Left ventricle myocardium inferior (tissue), 1 donor: ENCODE data around the gene ACTR6. TPM values are rescaled to one million over a fixed set of nuclear protein-coding genes. Genes with fewer than 3 reads are reported as not detected.
"Not testable (repeated sequence)": the region's sequence is repeated elsewhere in the genome, so short reads cannot be mapped to it uniquely, and the experiment has no call there.

ENCODE experiments used
- DNase-seq: peaks from one replicate; pipeline ENCODE4 v3.0.0-alpha.2; 2020
- H3K27ac ChIP-seq: fragments of 200-600 bp; replicated peaks from 2 replicates; pipeline ENCODE4 v1.8.0; 2021
- H3K27me3 ChIP-seq: fragments of 200-600 bp; 2 replicates; pipeline ENCODE4 v1.8.0; 2021; ENCODE audit warnings: low read depth
- H3K36me3 ChIP-seq: fragments of 200-600 bp; 2 replicates; pipeline ENCODE4 v1.8.0; 2021
- H3K4me1 ChIP-seq: fragments of 200-600 bp; 2 replicates; pipeline ENCODE4 v1.8.0; 2021
- H3K4me3 ChIP-seq: fragments of 200-600 bp; 2 replicates; pipeline ENCODE4 v1.8.0; 2021; ENCODE audit warnings: mild to moderate bottlenecking, moderate library complexity
- H3K9me3 ChIP-seq: fragments of 200-600 bp; replicated peaks from 2 replicates; pipeline ENCODE4 v1.8.0; 2021
- CTCF ChIP-seq: fragments of 200-600 bp; IDR thresholded peaks from 2 replicates; pipeline ENCODE4 v1.8.0; 2021; ENCODE audit warnings: antibody characterized with exemption, mild to moderate bottlenecking, borderline replicate concordance
- intact Hi-C: fragments of 100-400 bp; cut with micrococcal nuclease; formaldehyde crosslinking; loops from one replicate; pipeline ENCODE4 v1.11.0; 2022
- total RNA-seq: library from RNA; stranded (reverse); fragmentation: NEBNext Ultra II Directional; extraction: Animal tissue kit (Norgen Biotek cat#: 25700); gene quantifications from one replicate; pipeline ENCODE4 v1.2.1, GENCODE V29; 2021
- donor health status: DM: no; HTN: yes; CAD: no; lungs with severe emphysema.

Gene ACTR6
- total RNA-seq, 1 donor from 2014 or later: 18.3 TPM

DNA sequence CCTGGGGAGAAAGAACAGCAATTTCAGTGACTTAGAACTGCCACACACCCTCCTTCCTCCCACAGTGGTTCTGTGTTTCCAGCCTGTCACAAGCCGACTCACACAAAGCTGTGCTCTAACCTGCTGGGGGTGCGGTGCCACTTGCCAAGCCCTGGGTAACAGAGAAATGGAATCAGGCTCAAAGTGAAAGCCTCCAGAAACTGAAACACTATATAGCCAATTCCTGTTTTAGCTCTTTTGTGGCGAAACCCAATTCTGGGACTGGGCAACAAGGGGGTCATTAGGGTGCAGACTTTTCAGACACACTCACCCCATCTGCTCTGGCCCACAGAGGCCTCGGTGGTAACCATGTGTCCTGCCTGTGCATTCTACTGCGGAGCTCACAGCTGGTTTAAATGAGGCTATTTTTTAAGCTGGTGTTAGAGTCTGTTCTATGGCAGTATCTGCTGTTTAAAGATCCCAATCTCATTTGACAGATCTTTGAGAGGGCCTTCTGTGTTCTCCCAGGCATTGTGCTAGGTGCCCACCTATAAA is 15.2 kb upstream of the ACTR6 start:
- Histone ChIP-seq H3K9me3 (no peaks in the 10 kb centered on the region), H3K27me3 (no peaks in the 10 kb centered on the region), H3K36me3 (no peaks in the 10 kb centered on the region), H3K4me1 (peaks cover 18% of the 10 kb centered on the region), H3K27ac (peak overlapping the region; percentile 46), H3K4me3 (peak overlapping the region; percentile 29)
- DNase-seq: no peak
- intact Hi-C loops: no loop called here
- no peak for TF ChIP-seq CTCF

DNA sequence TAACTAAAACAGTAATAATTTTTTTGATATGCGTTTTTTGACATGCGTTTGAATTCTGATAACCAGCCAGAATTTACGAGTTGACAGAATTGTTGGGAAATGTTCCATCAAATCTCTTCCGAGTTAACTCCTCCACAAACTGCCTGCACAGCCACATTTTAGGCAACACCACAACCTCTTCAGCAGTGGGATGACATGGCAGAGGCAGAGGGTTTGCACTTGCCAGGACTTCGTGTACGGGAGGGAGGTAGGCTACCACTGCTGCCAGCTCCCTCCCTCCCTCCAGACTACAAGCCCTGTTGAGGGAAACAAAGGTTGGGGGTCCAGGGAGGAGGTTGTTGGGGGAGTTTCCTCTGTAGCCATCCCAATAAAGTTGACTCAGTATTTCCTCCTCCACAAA is 14.5 kb upstream of the ACTR6 start:
- no peak for DNase-seq
- H3K27me3 ChIP-seq: no peaks in the 10 kb centered on the region
- peaks cover 18% of the 10 kb centered on the region for H3K4me1 ChIP-seq
- H3K4me3 ChIP-seq: peak overlapping the region; percentile 29
- H3K36me3 ChIP-seq: no peaks in the 10 kb centered on the region
- peak overlapping the region; percentile 46 for H3K27ac ChIP-seq
- H3K9me3 ChIP-seq: no peaks in the 10 kb centered on the region
- intact Hi-C loops: no loop called here
- TF ChIP-seq CTCF: no peak

GRCh38 chr12:100187068-100187467 is 13.5 kb upstream of the ACTR6 start:
- H3K27ac ChIP-seq: peak overlapping the region; percentile 46
- intact Hi-C loops: no loop called here
- no peak for DNase-seq
- H3K9me3 ChIP-seq: no peaks in the 10 kb centered on the region
- H3K36me3 ChIP-seq: no peaks in the 10 kb centered on the region
- no peaks in the 10 kb centered on the region for H3K27me3 ChIP-seq
- H3K4me1 ChIP-seq: peaks cover 18% of the 10 kb centered on the region
- no peak for TF ChIP-seq CTCF
- H3K4me3 ChIP-seq: no peak overlapping the region

GRCh38 chr12:100187857-100188519 is 12.6 kb upstream of the ACTR6 start:
- Histone ChIP-seq H3K4me1 (peaks cover 18% of the 10 kb centered on the region), H3K4me3 (no peak overlapping the region), H3K27me3 (no peaks in the 10 kb centered on the region), H3K27ac (no peak overlapping the region), H3K9me3 (no peaks in the 10 kb centered on the region), H3K36me3 (no peaks in the 10 kb centered on the region)
- DNase-seq: no peak
- no peak for TF ChIP-seq CTCF
- intact Hi-C loops: no loop called here

DNA sequence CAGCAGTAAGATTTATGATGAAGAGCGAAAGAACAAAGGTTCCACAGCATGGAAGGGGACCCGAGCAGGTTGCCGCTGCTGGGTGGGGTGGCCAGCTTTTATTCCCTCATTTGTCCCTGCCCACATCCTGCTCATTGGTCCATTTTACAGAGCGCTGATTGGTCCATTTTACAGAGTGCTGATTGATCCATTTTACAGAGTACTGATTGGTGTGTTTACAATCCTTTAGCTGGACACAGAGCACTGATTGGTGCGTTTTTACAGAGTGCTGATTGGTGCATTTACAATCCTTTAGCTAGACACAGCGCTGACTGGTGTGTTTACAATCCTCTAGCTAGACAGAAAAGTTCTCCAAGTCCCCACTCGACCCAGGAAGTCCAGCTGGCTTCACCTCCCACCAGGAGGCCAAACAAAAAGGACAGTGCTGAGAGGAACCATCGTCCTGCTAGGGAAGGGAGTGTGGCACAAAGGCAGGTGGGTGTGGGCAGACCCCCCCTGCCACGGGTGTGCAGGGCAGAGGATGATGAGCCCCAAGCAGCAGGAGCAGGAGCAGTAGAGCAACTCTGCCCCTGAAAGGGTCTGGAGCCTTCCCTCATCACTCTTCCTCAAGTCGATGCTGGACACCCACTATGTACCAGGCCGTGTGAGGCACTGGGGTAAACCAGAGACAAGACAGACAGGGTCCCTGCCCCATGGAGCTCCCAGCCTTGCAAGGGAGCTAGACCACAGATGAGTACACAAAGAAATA is 11.6 kb upstream of the ACTR6 start:
- H3K36me3 ChIP-seq, H3K9me3 ChIP-seq, DNase-seq, intact Hi-C loops, H3K27me3 ChIP-seq, H3K4me3 ChIP-seq: not testable (repeated sequence)
- H3K4me1 ChIP-seq: peaks cover 18% of the 10 kb centered on the region
- H3K27ac ChIP-seq: peak overlapping the region; percentile 55
